ENCODE measurements around the gene CEP41.
"Not testable (repeated sequence)": the region's sequence is repeated elsewhere in the genome, so short reads cannot be mapped to it uniquely, and the experiment has no call there.

Gene CEP41

DNA sequence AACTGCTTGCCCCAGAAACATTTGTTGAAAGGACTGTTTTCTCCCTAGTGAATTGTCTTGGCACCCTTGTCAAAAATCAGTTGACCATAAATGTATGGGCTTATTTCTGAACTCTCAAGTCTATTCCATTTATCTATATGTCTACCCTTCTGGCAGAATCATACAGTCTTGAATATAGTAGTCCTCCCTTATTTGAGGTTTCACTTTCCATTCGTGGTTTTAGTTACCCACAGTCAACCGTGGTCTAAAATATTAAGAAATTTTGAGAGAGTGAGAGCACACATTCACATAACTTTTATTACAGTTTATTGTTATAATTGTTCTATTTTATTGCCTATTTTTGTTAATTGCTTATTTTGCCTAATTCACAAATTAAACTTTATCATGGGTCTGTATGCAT, 17.4 kb upstream of the CEP41 start:
- DNase-seq, result no peak

DNA sequence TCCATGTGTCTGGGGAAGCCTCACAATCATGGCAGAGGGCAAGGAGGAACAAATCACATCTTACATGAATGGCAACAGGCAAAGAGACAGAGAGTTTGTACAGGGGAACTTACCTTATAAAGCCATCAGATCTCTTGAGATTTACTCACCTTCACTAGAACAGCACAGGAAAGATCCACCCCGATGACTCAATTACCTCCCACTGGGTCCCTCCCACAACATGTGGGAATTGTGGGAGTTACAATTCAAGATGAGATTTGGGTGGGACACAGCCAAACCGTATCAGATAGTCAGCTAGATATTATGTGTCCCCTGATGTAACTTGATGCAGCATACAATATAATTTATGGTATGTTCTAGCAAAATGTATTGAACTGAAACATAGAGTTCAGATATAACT, 14.1 kb upstream of the CEP41 start:
- no peak for DNase-seq

DNA sequence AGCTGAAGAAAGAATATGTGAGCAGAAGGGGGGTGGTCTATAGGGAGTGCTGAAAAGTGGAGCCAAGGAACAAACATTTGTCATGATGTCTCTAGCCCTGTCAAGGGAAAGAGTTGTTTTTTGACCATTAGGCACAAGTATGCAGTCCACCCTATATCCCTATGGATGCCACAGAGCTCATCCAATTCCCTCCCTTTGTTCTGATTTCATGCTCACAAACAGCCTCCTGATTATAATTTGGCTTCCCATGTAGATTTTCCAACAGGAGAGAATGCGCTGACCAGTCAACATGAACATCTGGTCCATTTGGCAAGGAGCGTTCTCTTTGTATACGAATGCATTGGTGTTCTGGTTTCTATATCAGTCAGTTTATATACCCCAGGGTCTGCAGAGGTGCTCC, 12.1 kb upstream of the CEP41 start:
- DNase-seq, result no peak

DNA sequence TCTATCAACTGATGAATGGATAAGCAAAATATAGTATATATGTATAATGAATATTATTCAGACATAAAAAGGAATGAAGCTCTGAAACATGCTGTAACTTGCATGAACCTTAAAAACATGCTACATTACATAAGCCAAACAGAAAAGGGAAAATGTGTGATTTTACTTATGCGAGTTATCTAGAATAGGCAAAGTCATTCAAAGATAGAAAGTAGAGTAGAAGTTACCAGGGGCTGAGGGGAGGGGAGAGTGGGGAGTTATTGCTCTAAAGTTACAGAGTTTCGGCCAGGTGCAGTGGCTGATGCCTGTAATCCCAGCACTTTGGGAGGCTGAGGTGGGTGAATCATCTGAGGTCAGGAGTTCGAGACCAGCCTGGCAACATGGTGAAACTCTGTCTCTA, 10.5 kb upstream of the CEP41 start:
- DNase-seq, result not testable (repeated sequence)

DNA sequence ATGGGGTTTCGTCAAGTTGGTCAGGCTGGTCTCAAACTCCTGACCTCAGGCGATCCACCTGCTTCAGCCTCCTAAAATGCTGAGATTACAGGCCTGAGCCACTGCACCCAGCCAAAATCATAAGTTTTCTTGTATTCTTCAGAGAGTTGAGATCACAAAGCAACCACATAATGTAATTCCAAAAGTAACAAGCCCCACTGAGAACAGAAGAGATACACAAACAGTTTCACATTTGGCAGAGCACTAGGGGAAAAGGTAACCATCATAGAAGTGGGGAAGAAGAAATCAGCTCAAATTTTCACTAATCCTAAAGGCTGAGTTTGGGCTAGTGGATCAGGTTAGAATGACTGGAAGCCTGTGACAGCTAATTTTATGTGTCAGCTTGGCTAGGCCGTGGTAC, 5.4 kb upstream of the CEP41 start:
- no peak for DNase-seq

DNA sequence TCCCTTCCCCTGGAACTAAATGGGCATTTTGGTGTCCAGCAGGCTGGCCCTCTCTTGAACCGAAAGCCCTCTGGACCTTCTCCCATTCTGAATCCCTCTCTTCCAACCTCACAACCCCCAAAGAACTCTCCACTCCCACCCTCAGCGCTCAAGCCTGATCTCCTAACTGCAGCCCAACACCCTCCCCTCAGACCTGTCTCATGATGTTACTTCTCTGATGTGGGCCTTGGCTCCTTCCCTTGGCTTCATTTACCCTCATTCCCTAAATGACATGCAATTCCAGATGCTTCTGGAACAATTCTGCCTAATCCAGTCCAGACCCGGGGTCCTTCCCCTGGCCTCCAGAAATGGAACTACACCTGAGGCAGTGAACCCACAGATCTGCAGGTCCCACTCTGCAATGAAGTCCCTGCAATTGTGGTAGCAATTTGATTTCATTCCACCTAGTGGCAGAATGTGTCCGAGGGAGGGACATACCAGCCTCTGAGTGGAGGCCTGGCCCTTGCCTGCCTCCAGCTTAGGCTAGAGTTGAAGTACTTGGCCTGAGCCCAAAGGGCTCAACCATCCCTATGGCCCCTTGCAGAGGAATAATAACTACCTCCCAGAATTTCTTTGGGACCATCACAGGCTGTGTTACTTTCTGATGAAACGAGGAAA, 4.1 kb upstream of the CEP41 start:
- DNase-seq, result no peak

DNA sequence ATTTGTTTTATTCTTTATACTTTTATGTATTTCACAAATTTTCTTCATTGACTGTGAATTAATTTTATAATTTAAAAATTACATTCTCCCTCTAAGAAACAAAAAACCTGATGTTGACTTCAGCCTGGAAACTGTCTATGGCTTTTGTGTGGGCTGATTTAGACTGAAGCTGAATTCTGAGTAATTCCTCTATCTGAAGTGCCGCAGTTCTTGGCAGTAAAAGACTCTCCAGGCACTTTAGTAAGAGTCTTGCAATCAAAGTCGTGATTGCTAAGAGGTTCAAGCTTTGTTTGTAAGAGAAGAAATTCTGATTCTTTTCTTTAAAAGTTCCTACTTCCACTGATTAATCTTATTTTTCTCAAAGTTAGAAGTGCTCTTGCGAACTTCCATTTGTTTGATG, 3.4 kb upstream of the CEP41 start:
- no peak for DNase-seq

DNA sequence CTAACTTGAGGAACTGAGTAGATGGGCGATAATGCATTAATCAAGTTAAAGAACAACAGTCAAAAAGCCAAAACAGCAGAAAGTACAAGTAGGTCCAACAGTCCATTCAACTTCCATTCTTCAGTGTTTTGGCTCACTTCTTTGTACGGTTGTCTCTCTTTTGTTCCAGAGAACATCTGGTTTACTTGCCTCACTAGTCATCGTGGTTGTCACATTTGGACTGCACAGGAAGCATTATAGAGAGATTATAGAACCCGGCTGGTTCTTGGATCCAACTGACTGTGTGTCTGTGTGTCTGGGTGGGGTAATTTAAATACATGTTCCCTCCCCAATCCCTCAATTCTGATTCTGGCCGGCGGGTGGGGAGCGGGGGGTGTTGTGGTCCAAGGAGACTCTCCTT, 1.8 kb upstream of the CEP41 start:
- DNase-seq, result no peak

DNA sequence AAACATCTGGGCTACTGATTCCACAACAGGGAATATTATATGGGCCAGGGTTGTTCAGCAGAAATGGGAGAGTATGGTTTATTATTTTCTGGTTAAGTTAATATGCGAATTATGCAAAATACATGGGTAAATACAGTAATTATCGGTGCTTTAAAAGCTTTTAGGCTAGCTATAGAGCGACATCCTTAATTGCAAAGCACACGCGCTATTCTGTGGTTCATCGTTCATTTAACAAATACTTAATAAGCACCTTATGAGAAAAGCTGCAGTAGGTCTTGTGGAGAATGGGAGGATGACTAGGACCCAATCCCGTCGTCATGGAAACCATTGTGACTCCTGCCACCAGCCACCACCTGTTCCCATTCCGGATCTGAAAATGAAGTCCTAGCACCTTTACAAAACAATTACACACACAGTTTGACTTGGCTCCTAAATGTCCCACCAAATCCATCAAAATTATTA, 623 bp upstream of the CEP41 start:
- peak; percentile 3 for DNase-seq

DNA sequence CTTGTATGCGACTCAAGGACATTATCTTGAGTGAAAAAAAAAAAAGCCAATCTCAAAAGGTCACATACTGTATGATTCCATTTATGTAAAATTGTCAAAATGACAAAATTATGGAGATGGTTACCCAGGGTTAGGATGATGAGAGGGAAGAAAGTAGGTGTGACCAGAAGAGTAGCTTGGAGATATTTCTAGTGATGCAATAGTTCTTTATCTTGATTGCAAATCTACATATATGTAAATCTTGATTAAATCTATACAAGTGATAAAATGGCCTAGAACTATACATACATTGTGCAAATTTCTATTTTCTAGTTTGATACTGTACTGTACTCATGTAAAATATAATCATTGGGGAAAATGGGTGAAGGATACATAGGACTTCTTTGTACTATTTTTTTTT, 4.6 kb downstream of the CEP41 start:
- DNase-seq, result no peak

DNA sequence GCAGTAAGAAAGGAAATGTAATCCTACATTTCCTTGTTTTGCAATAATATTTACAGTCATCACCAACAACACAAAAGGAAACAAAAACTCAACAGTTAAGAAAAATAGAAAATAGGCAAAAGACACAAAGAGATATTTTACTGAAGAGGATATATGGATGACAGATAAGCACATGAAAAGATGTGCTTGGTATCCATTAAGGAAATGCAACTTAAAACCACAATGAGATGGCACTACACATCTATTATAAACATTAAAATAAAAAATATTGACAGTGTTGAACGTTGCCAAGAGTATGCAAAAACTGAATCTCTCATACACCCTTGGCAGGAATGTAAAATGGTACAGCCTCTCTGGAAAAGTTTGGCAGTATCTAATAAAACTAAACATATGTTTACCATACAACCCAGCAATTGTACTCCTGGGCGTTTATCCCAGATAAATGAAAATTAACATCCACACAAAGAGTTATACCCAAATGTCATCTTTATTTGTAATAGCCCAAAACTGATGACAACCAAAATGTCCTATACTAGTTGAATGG, 5.4 kb downstream of the CEP41 start:
- DNase-seq, result no peak

DNA sequence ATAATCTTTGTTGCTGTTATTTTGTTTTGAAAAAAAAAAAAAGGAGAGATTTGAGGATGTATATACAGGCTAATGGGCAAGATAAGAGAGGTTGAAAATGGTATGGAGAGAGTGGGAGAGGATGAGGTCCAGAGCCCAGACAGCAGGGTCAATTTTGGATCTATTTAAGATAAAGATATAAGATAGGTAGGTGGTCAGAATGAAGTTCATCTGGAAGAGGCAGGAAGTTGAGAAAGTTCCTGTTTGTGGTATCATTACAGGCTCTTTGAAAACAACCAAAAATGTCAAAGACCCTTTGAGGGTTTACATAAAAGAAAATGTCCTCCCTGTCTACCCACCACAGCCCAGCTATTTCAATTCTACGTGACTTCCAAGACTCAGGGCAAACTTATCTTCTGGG, 7.5 kb downstream of the CEP41 start:
- no peak for DNase-seq

DNA sequence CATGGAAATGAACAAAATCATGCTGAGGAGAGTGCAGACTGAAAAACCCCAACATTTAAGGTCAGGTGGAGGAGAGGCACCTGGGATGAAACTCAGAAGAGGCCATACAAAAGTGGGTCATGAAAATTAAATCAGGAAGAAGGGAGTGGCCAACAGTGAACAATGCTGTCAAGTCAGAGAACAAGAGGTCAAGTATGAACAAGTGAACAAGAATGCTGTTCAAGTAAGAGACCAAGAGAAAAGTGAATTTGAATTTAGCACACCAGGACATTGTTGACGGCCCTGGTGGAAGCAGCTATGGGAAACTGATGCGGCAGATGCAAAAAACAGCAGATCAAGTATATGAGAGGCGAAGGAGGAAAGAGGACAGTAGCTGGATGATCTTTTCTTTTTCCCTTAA, 7.9 kb downstream of the CEP41 start:
- no peak for DNase-seq

DNA sequence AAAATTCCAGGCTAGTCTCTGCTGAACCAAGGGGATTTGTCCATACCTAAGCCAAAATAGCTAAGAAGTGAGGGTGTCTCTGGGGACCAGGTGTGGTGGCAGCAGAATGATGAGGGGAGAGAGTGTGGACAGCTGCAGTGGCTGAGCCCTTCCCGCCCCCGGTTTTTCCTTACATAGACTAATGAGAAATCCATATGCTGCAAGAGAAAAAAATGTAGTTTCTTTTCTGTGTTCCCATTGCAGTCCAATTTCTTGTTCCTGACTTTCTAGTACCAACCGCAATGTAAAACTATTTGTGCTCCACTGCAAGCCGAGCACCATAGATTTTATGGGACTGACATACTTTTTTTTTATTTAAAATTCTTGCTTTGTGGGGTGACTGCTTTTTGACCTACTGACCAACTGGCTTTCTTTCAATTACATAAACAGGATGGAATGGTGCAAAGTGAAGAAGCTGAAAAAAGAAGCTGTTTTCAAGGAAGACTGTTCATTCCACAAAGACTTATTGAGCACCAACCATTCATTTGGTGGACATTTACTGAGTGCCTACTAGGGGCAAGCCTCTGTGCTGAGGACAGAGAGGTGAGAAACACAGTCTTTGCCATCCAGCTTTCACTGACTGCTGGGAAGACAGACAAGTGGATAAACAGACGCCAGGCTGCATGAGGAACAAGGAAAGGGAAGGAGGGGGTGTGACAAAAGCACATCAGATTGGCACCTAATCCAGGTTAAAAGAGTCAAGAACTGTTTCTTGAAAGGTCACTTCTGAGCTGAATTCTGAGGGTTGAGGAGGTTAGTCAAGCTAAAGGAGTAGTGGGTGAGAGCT, 9.8 kb downstream of the CEP41 start:
- DNase-seq, result no peak

DNA sequence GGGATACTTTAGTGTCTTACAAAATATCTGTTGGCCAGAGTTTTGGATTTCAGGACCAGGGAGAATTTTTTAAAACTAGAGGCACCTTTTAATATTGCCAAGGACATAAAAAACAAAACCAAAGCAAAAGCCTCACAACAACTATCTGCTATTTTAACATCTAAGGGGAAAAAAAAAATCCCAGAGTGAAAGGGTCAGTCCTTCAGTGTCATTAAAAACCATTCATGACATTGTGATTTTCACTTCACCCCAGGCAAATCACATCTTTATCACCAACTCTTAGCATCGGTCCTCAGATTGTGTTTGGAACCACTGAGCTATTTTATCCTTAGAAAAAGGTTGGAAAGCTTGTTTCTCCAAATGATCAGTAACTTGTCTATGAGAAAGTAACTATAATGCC, 10.7 kb downstream of the CEP41 start:
- DNase-seq, result no peak

DNA sequence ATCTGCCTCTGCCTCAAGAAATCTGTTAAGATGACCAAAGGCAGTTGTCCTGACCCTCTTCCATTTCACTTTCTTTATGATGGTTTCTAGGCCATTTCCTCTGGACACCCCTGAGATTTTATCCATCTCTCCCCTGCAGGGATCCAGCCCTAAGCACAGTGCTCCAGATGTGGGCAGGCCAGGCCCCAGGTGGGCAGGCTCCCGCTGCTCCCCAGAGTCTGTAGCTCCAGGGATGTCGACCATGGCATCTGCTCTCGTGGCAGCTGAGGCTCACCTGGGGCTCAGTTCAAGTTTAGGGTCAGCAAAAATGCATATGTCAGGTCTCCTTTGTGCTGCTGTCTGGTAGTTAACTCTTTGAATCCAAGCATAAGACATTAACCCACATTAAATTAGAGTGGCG, 11.8 kb downstream of the CEP41 start:
- no peak for DNase-seq

DNA sequence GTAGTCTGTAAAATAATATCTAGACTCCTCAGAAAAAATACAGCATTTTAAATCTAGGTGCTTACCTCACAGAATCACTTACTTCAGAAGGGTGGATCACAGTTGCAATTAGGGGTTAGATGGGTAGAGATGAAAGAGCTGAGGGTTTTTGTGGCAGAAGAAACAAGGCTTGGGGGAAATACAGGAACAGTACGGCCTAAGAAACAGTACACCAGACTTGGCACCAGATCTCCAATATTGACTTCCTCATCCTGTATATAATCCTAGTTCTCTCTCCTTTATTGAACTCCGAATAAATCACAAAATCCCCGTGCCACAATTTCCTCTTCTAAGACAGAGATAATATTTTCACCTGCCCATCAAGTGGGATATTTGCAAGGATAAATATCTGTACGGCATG, 14.3 kb downstream of the CEP41 start:
- DNase-seq, result no peak

DNA sequence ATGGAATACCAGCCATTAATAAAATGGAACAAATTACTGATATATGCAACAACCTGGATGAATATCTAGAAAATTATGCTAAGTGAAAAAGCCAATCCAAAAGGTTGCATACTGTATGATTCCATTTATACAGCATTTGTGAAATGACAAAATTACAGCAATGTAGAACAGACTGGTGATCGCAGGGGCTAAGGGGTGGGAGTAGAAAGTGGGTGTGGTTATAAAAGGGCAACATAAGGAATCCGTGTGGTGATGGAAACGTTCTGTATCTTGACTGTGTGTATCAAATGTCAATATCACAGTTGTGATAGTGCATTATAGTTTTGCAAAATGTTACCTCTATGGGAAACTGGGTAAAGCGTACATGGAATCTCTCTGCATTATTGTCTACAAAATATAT, 15.0 kb downstream of the CEP41 start:
- no peak for DNase-seq

DNA sequence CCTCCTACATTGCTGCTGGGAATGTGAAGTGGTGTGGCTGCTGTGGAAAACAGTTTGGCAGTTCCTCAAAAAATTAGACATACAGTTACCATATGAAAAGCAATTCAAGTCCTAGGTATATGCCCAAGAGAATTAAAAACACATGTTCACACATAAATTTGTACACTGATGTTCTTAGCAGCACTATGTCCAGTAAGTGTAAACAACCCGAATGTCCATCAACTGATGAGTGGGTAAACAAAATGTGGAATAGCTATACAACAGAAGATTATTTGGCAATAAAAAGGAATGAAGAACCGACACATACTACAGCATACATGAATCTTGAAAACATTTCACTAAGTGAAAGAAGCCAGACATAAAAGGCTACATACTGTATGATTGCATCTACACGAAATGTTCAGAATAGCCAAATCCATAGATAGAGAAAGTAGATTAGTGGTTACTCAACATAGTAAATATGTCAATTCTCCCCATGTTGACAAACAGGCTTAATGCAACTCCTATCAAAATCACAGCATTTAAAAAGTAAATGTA, 17.2 kb downstream of the CEP41 start:
- no peak for DNase-seq

DNA sequence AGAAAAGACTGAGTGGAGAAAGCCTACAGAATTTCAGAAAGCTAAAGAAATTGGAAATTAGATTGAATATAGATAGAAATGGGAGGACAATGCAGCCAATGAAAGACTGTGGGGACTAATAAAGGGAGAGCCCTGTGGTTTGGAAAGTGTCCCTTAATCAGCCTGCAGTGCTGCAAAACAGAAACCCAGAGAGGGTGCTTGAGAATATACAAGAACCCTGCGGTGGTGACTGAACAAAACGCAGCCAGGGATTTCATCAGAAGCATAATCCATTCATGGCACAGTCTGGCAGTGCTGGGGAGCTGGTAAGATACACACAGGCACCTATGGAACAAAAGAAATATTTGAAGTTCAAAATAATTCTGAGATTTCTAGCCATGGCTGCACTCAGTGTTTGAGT, 19.1 kb downstream of the CEP41 start:
- no peak for DNase-seq

DNA sequence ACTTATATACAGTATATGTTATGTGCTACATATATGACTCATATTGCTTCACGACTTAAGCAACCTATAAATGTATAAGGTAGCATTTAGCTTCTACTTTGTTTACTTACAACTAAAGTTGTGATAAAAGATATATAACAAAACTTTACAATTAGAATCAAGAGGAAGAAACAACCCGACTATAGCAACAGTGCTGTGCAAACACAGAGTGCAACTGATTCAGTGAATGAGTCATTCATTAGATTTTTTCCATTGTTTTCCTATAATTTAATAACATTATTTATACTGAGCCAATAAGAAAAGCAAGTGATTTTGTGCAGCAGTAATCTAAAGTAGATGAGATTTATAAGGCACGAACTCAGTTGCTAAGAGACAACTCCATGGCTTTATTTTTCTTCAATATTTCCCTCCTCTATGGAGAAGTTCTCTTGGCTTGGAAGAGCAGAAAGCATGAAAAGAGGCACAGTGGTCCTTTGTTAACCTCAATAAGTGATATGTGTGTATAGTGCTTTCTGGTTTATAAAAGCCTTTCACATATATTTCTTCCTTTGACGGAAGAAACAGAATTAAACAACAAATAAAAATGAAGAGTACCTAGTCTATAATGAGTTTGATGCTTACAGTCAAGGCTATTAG, 19.8 kb downstream of the CEP41 start:
- DNase-seq, result no peak

DNA sequence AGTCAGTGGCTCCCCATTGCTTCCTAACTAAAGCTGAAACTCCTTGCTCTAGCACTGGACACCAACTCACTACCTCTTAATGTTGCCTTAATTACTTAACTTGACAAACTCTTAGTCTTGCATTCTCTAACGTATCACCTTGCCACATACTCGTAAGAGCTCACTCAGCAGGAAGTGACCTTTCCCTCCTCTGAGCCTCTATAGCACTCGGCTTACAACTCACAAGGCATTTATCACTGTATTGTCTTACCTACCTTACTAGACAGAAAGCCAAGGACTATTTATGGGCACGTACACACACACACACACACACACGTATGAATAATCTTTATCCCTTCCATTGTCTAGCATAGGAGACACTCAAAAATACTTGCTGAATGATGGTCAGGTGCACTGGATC, 21.2 kb downstream of the CEP41 start:
- DNase-seq, result no peak

DNA sequence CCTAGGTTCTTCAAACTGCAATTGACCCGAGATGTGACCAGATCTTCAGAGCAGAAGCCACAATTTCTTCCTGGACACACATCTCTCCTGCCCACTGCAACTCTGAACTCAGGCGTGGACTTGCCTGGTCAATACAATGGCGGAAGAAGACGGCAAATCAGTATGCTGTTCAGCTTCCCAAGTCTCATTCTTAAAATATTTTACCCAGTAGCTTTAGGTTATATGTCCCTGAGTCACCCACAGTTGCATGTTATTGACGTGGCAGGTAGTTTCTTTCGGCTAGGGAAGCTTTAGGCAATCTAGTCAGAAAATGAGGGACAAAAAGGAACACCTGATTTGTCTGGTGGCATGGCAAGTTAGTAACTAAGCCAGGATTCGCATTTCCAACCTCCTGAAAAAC, 22.5 kb downstream of the CEP41 start:
- no peak for DNase-seq

DNA sequence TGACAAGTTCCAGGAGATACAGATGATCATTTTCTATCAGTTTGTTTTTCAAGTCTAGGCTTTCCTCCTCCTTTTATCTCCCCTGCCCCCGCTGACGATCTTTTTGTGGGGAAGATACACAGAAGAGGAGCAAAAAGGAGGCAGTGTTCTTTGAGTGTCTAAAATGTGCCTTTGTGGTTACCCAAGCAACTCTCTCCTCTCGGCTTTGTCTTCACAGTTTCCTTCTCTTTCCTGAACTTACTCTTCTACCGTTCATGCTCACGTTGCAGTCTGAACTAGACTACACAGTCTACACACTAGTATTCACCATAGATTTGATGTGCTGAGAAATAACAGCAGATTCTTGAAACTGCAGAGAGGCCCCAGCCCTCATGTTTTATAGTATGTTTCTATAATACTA, 23.6 kb downstream of the CEP41 start:
- DNase-seq, result no peak
